WI38 (cell line): ENCODE measurements around the gene MBD3L5.
"Not testable (repeated sequence)": the region's sequence is repeated elsewhere in the genome, so short reads cannot be mapped to it uniquely, and the experiment has no call there.

Experiments
- H3K4me3 ChIP-seq: 2 replicates; pipeline ENCODE4 v1.5.1; 2011; ENCODE audit warnings: low read depth, mild to moderate bottlenecking, control low read depth, low read length
- TF ChIP-seq, protein P1 (sequence below): IDR thresholded peaks from 2 replicates; pipeline ENCODE4 v1.5.1; 2012; ENCODE audit warnings: low read depth, mild to moderate bottlenecking, control low read depth, low read length

Gene MBD3L5

DNA sequence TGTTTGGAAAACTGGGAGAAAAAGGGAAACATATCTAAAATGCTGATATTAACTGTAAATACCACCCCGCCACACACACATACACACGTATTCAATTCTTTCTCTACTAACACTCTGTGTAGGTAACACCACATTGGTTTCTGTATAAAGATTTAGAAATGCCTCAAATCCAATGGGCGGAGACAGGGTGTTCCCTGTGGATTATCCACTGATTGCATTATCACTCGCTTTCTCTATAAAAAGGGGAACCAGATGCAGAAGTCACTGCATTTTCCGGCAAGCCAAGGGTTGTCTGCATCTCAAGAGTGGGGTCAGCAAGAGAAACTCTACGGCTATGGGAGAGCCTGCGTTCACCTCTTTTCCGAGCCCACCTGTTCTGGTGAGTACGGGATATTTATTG is at the start of gene MBD3L5:
TSS of gene MBD3L5 (plus strand) at position 301 of the 400 bp plus-strand sequence. CDS start at position 335, 34 bp downstream.
- H3K4me3 ChIP-seq = not testable (repeated sequence)

DNA sequence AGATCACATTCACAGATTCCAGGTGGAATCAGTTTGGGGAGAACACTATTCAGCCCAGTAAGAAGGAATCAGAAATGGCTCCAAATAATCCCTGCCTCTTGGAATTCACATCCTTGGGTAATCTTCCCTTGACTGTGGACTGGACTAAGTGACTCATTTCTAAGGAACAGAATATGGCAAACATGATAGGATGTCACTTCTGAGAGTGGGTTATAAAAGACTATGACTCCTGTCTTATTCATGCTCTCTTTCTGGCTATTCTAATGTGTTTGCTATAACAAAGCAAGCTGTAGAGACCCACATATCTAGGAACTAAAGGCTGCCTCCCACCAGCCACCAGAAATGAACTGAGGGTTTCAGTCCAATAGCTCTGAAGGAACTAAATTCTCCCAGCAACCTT is 46.9 kb upstream of the MBD3L5 start:
- H3K4me3 ChIP-seq = no peak overlapping the region
- TF ChIP-seq, protein P1, sequence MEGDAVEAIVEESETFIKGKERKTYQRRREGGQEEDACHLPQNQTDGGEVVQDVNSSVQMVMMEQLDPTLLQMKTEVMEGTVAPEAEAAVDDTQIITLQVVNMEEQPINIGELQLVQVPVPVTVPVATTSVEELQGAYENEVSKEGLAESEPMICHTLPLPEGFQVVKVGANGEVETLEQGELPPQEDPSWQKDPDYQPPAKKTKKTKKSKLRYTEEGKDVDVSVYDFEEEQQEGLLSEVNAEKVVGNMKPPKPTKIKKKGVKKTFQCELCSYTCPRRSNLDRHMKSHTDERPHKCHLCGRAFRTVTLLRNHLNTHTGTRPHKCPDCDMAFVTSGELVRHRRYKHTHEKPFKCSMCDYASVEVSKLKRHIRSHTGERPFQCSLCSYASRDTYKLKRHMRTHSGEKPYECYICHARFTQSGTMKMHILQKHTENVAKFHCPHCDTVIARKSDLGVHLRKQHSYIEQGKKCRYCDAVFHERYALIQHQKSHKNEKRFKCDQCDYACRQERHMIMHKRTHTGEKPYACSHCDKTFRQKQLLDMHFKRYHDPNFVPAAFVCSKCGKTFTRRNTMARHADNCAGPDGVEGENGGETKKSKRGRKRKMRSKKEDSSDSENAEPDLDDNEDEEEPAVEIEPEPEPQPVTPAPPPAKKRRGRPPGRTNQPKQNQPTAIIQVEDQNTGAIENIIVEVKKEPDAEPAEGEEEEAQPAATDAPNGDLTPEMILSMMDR = no peak

DNA sequence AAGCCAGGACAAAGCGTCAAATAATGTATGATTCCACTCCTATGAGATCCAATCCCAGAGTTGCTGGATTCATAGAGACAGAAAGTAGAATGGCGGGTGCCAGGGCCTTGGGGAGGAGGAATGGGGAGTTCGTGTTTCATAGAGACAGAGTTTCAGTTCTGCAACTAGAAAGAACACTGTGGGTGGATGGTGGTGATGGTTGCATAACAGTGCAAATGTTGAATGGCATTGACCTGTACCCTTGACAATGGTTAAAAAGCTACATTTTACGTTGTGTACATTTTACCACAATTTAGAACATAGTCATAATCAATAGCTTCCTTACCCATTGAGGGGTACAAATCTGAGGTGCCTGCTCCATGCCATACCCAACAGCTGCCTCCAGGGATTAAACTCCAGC is 42.5 kb upstream of the MBD3L5 start:
- no peak overlapping the region for H3K4me3 ChIP-seq
- TF ChIP-seq, protein P1 = no peak

DNA sequence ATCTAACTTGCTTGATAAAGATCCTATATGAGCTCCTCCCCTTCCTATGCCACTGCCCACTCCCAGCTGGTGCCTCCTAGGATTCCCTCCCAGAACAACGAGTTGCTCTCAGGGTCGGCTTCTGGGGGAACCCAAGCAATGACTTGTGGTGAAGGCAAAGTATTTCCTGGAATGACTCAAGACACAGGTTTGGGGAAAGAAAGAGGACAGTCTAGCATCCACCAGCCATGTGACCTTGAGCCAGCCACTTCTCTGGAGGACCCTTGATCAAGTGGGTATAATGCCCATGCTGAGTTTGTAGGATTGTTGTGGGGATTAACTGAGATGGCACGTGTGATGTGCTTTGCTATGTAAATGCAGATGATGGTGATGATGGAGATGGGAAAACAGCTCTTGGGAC is 42.1 kb upstream of the MBD3L5 start:
- H3K4me3 ChIP-seq = no peak overlapping the region
- TF ChIP-seq, protein P1 = no peak

DNA sequence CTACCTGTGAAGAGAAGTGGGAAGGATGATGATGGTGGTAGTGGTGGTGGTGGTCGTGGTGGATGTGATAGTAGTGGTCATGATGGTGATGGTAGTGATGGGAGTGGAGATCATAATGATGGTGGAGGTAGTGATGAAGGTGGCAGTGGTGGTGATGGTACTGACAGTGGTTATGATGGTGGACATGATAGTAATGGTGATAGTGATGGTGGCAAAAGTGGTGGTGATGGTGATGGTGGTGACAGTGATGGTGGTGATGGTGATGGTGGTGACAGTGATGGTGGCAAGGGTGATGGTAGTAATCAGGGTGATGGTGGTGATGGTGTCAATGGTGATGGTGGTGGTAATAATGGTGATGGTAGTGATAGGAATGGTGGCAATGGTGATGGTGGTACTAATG is 35.3 kb upstream of the MBD3L5 start:
- no peak overlapping the region for H3K4me3 ChIP-seq
- TF ChIP-seq, protein P1 = no peak

DNA sequence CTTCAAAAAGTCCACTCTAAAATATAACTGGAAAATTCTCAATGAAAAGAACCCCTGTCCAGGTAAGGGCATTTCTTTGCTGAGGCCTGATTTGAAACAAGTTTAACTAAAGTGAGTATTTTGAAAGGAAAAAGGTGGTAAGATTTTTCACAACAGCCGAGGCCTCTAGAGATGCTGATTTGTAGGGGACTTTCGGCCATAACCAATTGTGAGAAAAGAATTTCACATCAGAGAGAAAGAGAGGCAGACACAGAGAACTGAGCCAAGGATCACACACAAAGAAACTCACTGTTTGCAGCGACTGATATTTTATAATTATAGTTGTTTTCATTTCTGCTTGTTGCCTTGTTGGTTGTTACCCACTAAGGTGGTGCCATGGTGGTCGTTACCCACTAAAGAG is 33.6 kb upstream of the MBD3L5 start:
- TF ChIP-seq, protein P1 = no peak
- H3K4me3 ChIP-seq = no peak overlapping the region

DNA sequence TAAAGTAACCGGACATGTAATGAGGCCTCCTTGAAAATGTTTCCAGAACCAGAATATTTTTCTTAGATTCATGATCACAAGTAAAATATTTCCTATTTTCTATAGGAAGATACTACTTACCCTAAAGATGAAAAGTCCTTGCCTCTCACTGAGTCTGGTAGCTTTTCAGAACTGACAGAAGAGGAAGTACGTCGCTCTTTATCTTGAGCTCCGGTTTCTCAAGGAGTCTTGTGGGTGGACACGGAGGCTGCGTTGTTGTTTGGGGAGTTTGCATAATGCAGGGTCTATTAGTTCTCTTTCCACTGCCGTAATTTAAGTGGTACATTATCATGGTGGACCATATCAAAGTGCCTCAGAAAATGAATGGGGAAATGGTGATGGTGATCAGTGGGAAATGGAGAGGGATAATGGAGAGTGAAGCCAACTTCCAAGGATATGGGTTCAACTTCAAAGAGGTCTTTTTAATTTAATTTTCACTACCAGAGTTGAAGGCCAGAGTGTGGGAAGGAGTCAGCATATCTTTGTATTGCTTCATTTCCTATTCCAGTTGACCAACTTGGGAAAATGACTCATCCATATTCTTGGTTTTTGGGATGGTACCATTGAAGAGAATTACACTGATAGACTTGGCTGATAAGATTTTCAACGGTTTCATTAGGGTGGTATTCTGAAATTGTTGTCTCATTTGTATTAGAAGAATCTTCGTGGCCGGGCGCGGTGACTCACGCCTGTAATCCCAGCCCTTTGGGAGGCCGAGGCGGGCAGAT is 32.5 kb upstream of the MBD3L5 start:
- TF ChIP-seq, protein P1 = no peak
- H3K4me3 ChIP-seq = no peak overlapping the region

DNA sequence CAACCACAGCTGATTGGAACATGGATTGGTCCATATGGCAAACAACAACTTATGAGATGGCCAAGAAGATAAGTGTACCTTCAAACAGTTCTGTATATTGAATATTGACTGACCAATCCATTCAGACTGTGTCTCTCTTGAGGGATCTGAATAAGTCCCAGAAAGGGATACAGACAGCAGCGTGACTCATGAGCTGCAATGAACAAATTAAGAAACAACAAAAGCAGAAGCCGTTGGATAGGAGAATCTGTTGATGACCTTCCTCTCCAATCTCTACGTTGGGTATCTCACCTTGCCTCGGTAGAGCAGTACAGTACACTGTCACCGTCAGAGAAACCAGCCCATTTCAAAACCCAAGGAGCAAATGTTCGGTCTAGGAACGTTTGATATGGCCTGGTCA is 30.4 kb upstream of the MBD3L5 start:
- TF ChIP-seq, protein P1 = no peak

More for the DNA sequence above, 30.4 kb upstream of the MBD3L5 start:
- no peak overlapping the region for H3K4me3 ChIP-seq
